ENCODE results near the gene CDIP1.

- TF ChIP-seq, protein P1, sequence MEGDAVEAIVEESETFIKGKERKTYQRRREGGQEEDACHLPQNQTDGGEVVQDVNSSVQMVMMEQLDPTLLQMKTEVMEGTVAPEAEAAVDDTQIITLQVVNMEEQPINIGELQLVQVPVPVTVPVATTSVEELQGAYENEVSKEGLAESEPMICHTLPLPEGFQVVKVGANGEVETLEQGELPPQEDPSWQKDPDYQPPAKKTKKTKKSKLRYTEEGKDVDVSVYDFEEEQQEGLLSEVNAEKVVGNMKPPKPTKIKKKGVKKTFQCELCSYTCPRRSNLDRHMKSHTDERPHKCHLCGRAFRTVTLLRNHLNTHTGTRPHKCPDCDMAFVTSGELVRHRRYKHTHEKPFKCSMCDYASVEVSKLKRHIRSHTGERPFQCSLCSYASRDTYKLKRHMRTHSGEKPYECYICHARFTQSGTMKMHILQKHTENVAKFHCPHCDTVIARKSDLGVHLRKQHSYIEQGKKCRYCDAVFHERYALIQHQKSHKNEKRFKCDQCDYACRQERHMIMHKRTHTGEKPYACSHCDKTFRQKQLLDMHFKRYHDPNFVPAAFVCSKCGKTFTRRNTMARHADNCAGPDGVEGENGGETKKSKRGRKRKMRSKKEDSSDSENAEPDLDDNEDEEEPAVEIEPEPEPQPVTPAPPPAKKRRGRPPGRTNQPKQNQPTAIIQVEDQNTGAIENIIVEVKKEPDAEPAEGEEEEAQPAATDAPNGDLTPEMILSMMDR (IDR thresholded peaks at IDR 0.05) = no peak
- no peak for TF ChIP-seq POLR2A (IDR thresholded peaks at IDR 0.05)
These were observed 52.3 kb downstream of the CDIP1 start for GRCh38 chr16:4486126-4486893.
